K562 (cell line): ENCODE results near the gene TUBGCP6. TPM values are rescaled to one million over a fixed set of nuclear protein-coding genes. Genes with fewer than 3 reads are reported as not detected.

Experiments
- ATAC-seq: fragments of 200-7000 bp; cut with Tn5 transposase; 3 replicates; pipeline ENCODE4 v1.9.1; 2020; ENCODE audit warnings: moderate library complexity
- BruUV-seq: library from RNA; stranded (reverse); fragments of 400-500 nt; replicated peaks from 2 replicates; lab custom pipeline; 2021; lab: Mats Ljungman, UMichigan
- CTCF ChIA-PET: fragments of 300-600 bp; formaldehyde crosslinking; extraction: SDS; loops from one replicate; lab custom pipeline; 2021; ENCODE audit warnings: low intra/inter-chr PET ratio; lab: Yijun Ruan, JAX
- POLR2A ChIA-PET: fragments of 300-600, 350-650 bp; sonication (Branson Sonifier 250); formaldehyde crosslinking; extraction: SDS; loops from one replicate; lab custom pipeline; 2021; ENCODE audit warnings: antibody characterized with exemption, inconsistent platforms; lab: Yijun Ruan, JAX
- DNase-seq, 4 experiments: peaks; one replicate each; pipeline versions ENCODE4 v3.0.0 to v3.0.0-alpha.2; 2011 to 2018; ENCODE audit warnings: low spot score in 3 of 4, mixed read lengths in 3 of 4; ENCODE audit errors: extremely low read depth in 1 of 4
- FAIRE-seq: peaks from 2 replicates; lab custom pipeline; 2011; peaks lifted over from hg19 to GRCh38; lab: Jason Lieb, UNC
- H2AFZ ChIP-seq: 2 replicates; pipeline ENCODE4 v1.6.0; 2011; ENCODE audit warnings: low read depth, low read length, control low read depth, inconsistent platforms
- H3K27ac ChIP-seq: fragments of 200-600 bp; 3 replicates; pipeline ENCODE4 v1.8.0; 2011; ENCODE audit warnings: low read depth, mild to moderate bottlenecking, control low read depth, inconsistent platforms, low read length, moderate library complexity, mixed read lengths; ENCODE audit errors: extremely low read depth
- H3K27me3 ChIP-seq, 2 experiments: fragments of 300-600 bp in 1 of 2; 2 replicates in 1 of 2; 3 replicates in 1 of 2; pipeline versions ENCODE4 v1.6.0 to v1.8.0; 2011; ENCODE audit warnings: inconsistent platforms in 2 of 2, low read length in 2 of 2, mild to moderate bottlenecking in 1 of 2, mixed read lengths in 1 of 2, moderate library complexity in 1 of 2; ENCODE audit not compliant: control insufficient read depth in 2 of 2, insufficient read depth in 2 of 2
- H3K36me3 ChIP-seq: fragments of 300-600 bp; 3 replicates; pipeline ENCODE4 v1.8.0; 2011; ENCODE audit warnings: mild to moderate bottlenecking, low read length, inconsistent platforms; ENCODE audit not compliant: control insufficient read depth, insufficient read depth
- H3K4me1 ChIP-seq, 2 experiments: fragments of 200-600 bp in 1 of 2; replicated peaks in 1 of 2; 2 replicates in 1 of 2; 3 replicates in 1 of 2; pipeline versions ENCODE4 v1.5.1 to v1.8.0; 2011; ENCODE audit warnings: inconsistent platforms in 2 of 2, low read length in 2 of 2, mild to moderate bottlenecking in 1 of 2, mixed read lengths in 1 of 2, moderate library complexity in 1 of 2; ENCODE audit not compliant: control insufficient read depth in 2 of 2, insufficient read depth in 2 of 2
- H3K4me2 ChIP-seq: 2 replicates; pipeline ENCODE4 v1.6.1; 2011; ENCODE audit warnings: low read length, control low read depth, inconsistent platforms, mixed read lengths; ENCODE audit not compliant: insufficient read depth
- H3K4me3 ChIP-seq: fragments of 200-600 bp; sonication (generic), shearing (Covaris generic); 2 replicates; pipeline ENCODE4 v1.5.1; 2016; ENCODE audit warnings: control low read depth, inconsistent platforms
- H3K79me2 ChIP-seq: fragments of 200-600 bp; 3 replicates; pipeline ENCODE4 v1.8.0; 2011; ENCODE audit warnings: low read length, inconsistent platforms; ENCODE audit not compliant: control insufficient read depth, insufficient read depth
- H3K9ac ChIP-seq, 2 experiments: 2 replicates each; pipeline versions ENCODE4 v1.6.0 to v1.6.1; 2011; ENCODE audit warnings: low read depth in 2 of 2, low read length in 2 of 2, control low read depth in 1 of 2, inconsistent platforms in 1 of 2, mild to moderate bottlenecking in 1 of 2, mixed read lengths in 1 of 2; ENCODE audit not compliant: insufficient read depth in 1 of 2
- H3K9me1 ChIP-seq: one replicate; pipeline ENCODE4 v1.6.0; 2011; ENCODE audit warnings: inconsistent platforms, mild to moderate bottlenecking, low read length, moderate library complexity; ENCODE audit not compliant: control insufficient read depth, insufficient read depth
- H3K9me3 ChIP-seq: replicated peaks from 2 replicates; pipeline ENCODE4 v1.5.1; 2011; ENCODE audit warnings: low read depth, low read length, inconsistent platforms; ENCODE audit not compliant: control insufficient read depth, insufficient read depth
- H4K20me1 ChIP-seq: replicated peaks from 2 replicates; pipeline ENCODE4 v1.6.1; 2011; ENCODE audit warnings: low read length, inconsistent platforms, mixed read lengths; ENCODE audit not compliant: control insufficient read depth, insufficient read depth
- ERF ChIP-seq: fragments of 450-650 bp; formaldehyde crosslinking; IDR thresholded peaks from 2 replicates; pipeline ENCODE4 v1.4.0; 2020; ENCODE audit warnings: mild to moderate bottlenecking, mixed read lengths
- POLR2G ChIP-seq: fragments of 200-400 bp; formaldehyde crosslinking; IDR thresholded peaks from 2 replicates; pipeline ENCODE4 v1.6.1; 2017; ENCODE audit warnings: low read depth, mild to moderate bottlenecking, antibody characterized with exemption, low read length, moderate library complexity
- RBFOX2 ChIP-seq: fragments of 200-400 bp; formaldehyde crosslinking; IDR thresholded peaks from 2 replicates; pipeline ENCODE4 v1.6.1; 2017; ENCODE audit warnings: low read depth, mild to moderate bottlenecking, low read length, moderate library complexity
- RBM22 ChIP-seq: fragments of 200-400 bp; formaldehyde crosslinking; IDR thresholded peaks from 2 replicates; pipeline ENCODE4 v1.6.1; 2018; ENCODE audit warnings: low read length, low read depth; ENCODE audit not compliant: poor library complexity, severe bottlenecking
- WGBS: fragments of 100-300 bp; shearing (Covaris generic); methylation state at CpG from one replicate; pipeline ENCODE4 v1.1.6; 2016; ENCODE audit warnings: low coverage, mixed read lengths; ENCODE audit not compliant: insufficient coverage; ENCODE audit errors: missing lambda C conversion rate; 5-methylcytosine and 5-hydroxymethylcytosine counted together
- in situ Hi-C: fragments of 300-500 bp; cut with MboI; formaldehyde crosslinking; loops from 4 replicates; pipeline ENCODE4 v1.15.0; 2018; ENCODE audit warnings: inconsistent platforms, mixed read lengths
- intact Hi-C: fragments of 100-400 bp; cut with micrococcal nuclease; formaldehyde crosslinking; loops from 2 replicates; pipeline ENCODE4 v1.14.2; 2022
- polyA plus RNA-seq, 8 experiments: library from polyadenylated mRNA; depleted of rRNA in 4 of 8; stranded (reverse) in 5 of 8; unstranded in 3 of 8; fragments of >200 nt; fragmentation: Nextera tagmentation in 2 of 8; fragmentation: Illumina TruSeq in 1 of 8; extraction: Ambion mirVana in 2 of 8; extraction: Trizol in 1 of 8; gene quantifications; 2 replicates each; pipeline versions ENCODE4 v1.2.1 to v1.2.3, GENCODE V29; 2011 to 2014; ENCODE audit warnings: inconsistent platforms in 1 of 8, missing spikeins in 1 of 8
- total RNA-seq, 7 experiments: library from RNA; depleted of rRNA in 6 of 7; stranded (reverse); fragments of >200 nt in 6 of 7; fragmentation: Illumina TruSeq in 2 of 7; extraction: Trizol in 2 of 7; gene quantifications; 2 replicates each; pipeline versions ENCODE4 v1.2.1 to v1.2.3, GENCODE V29; 2011 to 2021; ENCODE audit warnings: low replicate concordance in 1 of 7
- TF ChIP-seq, protein P1 (sequence below): fragments of 450-650 bp; IDR thresholded peaks from 2 replicates; pipeline ENCODE4 v1.6.1; 2016
- TF ChIP-seq, protein P2 (sequence below): sonication (generic); formaldehyde crosslinking; IDR thresholded peaks from 2 replicates; pipeline ENCODE4 v1.8.1; 2023; ENCODE audit warnings: mild to moderate bottlenecking, missing genetic modification reagents

The TUBGCP6 gene
- total and polyA plus RNA-seq, 9 of the 15 experiments (the other 6 are each of a cell fraction or from before 2014, with no cell fraction given) = 0.76 to 33.0 (median 10.1) TPM

- 98% methylated on average over 24 of the region's 57 CpGs for WGBS
- CTCF ChIA-PET = no interaction called here
- Histone ChIP-seq H3K9me3 (0 out of 2 replicates have a peak, but pooled peaks cover 1% of the 10 kb centered on the region), H3K9ac (no peak overlapping the region; a peak in 1 of 4 replicates), H3K27me3 (no peaks in the 10 kb centered on the region), H4K20me1 (no peaks in the 10 kb centered on the region), H3K4me1 (peaks cover 0 to 30% of the 10 kb centered on the region in 2 experiments; a peak in 3 of 5 replicates), H3K9me1 (no peaks in the 10 kb centered on the region), H3K27ac (no peak overlapping the region), H3K4me2 (no peak overlapping the region), H3K36me3 (peaks cover 89% of the 10 kb centered on the region; the same call in 2 of the 3 replicates), H2AFZ (no peak overlapping the region), H3K4me3 (no peak overlapping the region), H3K79me2 (peaks cover 13% of the 10 kb centered on the region; the same call in 2 of the 3 replicates)
- no TSS peak for BruUV-seq
- POLR2A ChIA-PET = interaction anchor here (0.6 to 1.1 kb wide), 2 partner anchors 10 to 56 kb away, joined by 3 to 4 read pairs; no protein-coding TSS in a partner anchor
- DNase-seq (no peak), FAIRE-seq (no peak), ATAC-seq (no peak)
- intact Hi-C loops = no loop called here
- TF ChIP-seq ERF (CRISPR knock-in tag) = no peak
- peak; percentile 56; the same call in 1 of the 2 replicates for TF ChIP-seq POLR2G
- TF ChIP-seq RBM22 = peak; percentile 46
- TF ChIP-seq RBFOX2 = peak; percentile 52
- TF ChIP-seq, protein P1, sequence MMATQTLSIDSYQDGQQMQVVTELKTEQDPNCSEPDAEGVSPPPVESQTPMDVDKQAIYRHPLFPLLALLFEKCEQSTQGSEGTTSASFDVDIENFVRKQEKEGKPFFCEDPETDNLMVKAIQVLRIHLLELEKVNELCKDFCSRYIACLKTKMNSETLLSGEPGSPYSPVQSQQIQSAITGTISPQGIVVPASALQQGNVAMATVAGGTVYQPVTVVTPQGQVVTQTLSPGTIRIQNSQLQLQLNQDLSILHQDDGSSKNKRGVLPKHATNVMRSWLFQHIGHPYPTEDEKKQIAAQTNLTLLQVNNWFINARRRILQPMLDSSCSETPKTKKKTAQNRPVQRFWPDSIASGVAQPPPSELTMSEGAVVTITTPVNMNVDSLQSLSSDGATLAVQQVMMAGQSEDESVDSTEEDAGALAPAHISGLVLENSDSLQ = no peak
- TF ChIP-seq, protein P2, sequence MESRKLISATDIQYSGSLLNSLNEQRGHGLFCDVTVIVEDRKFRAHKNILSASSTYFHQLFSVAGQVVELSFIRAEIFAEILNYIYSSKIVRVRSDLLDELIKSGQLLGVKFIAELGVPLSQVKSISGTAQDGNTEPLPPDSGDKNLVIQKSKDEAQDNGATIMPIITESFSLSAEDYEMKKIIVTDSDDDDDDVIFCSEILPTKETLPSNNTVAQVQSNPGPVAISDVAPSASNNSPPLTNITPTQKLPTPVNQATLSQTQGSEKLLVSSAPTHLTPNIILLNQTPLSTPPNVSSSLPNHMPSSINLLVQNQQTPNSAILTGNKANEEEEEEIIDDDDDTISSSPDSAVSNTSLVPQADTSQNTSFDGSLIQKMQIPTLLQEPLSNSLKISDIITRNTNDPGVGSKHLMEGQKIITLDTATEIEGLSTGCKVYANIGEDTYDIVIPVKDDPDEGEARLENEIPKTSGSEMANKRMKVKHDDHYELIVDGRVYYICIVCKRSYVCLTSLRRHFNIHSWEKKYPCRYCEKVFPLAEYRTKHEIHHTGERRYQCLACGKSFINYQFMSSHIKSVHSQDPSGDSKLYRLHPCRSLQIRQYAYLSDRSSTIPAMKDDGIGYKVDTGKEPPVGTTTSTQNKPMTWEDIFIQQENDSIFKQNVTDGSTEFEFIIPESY (CRISPR knock-in tag) = 0 out of 2 replicates have a peak, but pooled peaks have one; percentile 14
- in situ Hi-C loops = no loop called here
Observed at GRCh38 chr22:50216684-50217520, 27.9 kb downstream of the TUBGCP6 start.
